ENCODE data around the gene DUOXA2. TPM values are rescaled to one million over a fixed set of nuclear protein-coding genes. Genes with fewer than 3 reads are reported as not detected.

The DUOXA2 gene
- total RNA-seq, 1 donor from 2014 or later = not detected

DNA sequence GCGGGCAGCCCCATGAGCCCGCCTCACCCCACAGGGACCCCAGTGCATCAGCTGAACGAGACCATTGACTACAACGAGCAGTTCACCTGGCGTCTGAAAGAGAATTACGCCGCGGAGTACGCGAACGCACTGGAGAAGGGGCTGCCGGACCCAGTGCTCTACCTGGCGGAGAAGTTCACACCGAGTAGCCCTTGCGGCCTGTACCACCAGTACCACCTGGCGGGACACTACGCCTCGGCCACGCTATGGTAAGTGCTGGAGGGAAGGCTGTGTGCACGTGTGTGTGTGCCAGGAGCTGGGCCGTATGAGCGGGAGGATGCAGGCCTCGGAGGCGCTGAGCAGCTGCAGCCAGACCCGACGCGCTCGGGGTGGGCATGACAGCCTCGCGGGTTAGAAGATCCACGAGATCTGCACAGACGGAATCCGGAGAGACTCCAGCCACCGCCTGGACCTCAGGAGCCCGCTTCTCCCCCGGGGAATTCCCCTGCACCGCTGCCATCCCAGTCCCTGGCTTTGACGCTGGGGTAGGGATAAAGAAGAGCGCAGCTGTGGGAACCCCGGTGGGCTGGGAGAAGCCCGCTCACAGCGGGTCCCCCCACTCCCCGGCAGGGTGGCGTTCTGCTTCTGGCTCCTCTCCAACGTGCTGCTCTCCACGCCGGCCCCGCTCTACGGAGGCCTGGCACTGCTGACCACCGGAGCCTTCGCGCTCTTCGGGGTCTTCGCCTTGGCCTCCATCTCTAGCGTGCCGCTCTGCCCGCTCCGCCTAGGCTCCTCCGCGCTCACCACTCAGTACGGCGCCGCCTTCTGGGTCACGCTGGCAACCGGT lies 2.6 kb downstream of the DUOXA2 start:
- intact Hi-C loops (cut with micrococcal nuclease) = no loop called here

DNA sequence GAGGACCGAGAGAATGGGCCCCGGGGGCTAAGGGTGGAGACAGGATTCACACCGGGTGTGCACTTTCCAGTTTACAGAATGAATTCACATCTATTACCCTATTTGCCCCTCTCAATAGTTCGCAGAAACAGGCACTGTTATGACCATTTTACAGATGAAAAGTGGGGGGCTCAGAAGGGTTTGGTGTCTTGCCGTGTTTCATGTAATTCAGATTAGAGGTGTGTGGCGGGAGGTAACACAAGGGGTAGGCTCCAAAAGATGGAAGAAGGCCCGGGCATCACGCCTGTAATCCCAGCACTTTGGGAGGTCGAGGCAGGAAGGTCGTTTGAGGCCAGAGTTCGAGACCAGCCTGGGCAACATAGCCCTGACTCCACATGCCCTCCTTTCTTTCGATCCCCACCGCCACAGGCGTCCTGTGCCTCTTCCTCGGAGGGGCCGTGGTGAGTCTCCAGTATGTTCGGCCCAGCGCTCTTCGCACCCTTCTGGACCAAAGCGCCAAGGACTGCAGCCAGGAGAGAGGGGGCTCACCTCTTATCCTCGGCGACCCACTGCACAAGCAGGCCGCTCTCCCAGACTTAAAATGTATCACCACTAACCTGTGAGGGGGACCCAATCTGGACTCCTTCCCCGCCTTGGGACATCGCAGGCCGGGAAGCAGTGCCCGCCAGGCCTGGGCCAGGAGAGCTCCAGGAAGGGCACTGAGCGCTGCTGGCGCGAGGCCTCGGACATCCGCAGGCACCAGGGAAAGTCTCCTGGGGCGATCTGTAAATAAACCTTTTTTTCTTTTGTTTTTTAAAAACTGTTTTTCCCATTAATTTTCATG lies 3.4 kb downstream of the DUOXA2 start:
- intact Hi-C loops (cut with micrococcal nuclease) = no loop called here

DNA sequence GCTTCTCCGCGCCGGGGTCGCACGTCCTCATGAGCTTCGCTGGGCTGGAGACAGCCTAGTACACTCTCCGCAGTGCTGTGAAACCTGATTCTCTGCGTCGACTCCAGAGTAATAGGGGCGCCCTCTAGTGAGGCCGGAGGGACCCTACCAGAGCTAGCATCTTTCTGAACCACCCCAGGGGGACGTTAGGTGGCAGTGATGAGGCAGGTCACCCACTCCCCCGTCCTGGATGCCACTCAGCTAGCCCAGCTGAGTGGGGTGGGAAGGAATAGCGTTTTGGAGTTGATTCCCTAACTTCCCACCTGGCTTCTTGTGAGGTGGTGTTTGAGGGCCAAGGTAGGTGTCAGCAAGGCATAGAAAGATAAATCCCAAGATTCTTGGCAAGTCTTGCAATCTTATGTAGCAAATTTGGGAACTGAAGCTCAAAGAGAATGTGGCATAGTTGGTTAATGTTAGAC lies 4.0 kb downstream of the DUOXA2 start:
- intact Hi-C loops (cut with micrococcal nuclease) = no loop called here

DNA sequence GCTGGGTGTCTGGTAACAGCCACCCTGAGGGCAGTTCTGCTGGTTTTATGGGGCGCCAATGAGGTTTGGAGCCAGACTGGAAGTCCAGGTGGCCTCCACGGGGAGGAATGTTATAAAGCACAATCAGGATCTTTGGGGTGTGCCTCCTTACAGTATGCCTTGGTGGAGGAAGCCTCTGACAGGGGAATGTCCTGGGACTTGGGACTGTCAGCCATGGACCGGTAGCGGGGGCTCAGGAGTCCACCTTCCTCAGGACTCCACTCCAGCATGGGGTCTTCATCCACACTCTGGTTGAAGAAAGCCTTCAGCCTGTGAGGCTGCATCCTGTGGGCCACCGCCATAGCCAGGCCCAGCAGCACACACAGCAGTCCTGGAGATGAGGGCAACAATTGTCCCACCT lies 4.9 kb downstream of the DUOXA2 start:
- intact Hi-C loops (cut with micrococcal nuclease) = no loop called here

DNA sequence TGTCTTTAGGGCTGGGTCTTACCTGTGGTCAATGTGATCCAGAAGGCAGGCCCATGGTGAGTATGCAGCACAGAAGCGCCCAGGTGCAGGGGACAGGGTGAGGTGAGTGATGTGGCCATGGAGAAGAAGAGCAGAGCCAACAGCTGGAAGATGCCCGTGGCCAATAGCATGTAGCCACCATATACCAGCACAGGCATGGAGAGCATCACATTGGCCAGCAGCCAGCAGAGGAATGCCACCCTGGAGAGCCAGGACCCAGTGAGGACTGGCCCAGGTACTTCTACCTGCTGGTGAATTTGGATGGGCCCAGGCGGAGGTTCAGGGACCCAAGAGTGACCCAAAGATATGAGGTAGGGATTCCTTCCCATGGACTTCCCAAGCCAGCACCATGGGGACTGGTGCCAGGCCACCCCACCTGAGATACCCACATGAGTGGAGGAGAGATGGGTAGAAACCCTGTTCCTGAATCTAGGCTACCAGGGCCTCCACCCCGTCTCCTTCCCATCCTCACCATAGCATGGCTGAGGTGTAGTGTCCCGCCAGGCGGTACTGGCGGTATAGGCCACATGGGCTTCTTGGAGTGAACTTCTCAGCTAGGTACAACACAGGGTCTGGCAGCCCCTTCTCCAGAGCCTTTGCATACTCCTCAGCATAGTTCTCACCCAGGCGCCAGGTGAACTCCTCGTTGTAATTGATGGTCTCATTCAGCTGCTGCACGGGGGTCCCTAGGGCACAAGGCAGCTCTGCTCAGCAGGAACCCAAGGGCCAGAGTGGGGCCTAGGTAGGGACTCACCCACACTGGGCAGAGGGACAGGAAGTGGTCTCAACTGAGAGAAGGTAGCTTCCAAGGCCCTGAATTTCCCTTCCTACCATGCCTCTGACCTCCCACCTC lies 6.2 kb downstream of the DUOXA2 start:
- intact Hi-C loops (cut with micrococcal nuclease) = loop anchor here (10.0 kb wide), 1 partner anchor 274 kb away; no protein-coding TSS in a partner anchor

DNA sequence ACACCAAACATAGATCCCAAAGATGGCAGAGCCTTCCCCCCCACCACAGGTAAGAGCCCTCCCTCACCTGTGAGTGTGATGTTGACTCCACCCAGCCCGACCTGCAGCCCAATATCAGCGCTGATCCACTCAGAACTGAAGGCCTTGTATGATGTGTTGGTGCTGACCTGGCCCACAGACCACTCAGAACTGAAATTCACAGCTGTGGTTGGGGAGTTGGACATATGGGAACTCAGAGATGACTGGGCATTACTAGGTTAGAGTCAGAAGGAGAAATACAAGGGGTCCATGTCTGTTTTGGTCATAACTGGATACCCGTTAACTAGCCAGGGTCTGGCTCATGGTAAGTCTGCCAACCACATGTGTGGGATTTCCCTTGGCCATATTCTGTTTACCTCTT lies 6.9 kb downstream of the DUOXA2 start:
- intact Hi-C loops (cut with micrococcal nuclease) = loop anchor here (10.0 kb wide), 1 partner anchor 274 kb away; no protein-coding TSS in a partner anchor

DNA sequence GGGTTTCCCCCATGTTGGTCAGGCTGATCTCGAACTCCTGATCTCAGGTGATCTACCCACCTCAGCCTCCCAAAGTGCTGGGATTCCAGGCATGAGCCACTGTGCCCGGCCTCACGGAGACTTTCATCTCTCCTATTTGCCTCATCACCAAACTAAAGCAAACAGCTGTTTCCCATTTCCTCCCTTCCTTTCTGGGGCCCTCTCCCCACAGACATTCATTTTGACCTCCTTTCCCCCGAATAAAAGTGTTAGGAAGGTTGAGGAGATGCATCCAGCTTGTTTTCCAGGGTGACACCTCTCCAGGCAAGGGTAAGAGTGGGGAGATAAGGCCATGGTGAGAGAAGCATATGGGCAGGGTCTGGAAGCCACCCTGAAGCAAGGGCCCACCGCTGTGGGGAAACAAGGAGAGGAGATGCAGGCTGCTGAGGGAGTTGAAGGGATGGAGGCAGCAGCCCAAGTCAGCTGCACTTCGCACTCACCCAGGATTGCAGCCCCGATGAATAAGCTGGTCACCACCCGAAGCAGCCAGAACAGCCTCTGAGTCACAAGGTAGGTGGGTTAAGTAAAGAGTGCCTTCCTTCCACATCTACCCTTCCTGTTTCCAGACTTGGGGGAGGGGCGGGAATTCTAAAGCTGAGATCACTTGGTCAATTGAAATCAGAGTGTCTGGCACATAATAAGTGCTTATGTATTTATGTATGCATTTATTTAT lies 7.7 kb downstream of the DUOXA2 start:
- intact Hi-C loops (cut with micrococcal nuclease) = loop anchor here (10.0 kb wide), 1 partner anchor 273 kb away; no protein-coding TSS in a partner anchor

DNA sequence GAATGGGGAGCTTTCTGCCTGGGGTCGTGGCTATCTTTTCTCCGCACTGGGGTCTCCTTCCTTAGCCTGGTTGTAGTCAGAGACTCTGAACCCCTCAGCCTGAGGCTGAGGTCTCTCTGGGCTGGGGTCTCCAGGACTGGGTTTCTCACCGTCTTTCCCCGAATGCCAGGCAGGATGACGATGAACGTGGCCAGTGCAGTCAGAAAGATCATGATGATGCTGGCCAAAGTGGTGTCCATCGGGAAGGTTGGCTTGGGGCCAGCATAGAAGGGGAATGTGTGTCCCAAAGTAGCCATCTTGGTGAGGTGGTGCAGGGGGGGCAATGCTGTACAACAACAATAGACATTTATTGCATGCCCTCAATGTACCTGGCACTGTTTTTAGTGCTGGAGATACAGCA lies 8.6 kb downstream of the DUOXA2 start:
- intact Hi-C loops (cut with micrococcal nuclease) = loop anchor here (10.0 kb wide), 1 partner anchor 272 kb away; no protein-coding TSS in a partner anchor

DNA sequence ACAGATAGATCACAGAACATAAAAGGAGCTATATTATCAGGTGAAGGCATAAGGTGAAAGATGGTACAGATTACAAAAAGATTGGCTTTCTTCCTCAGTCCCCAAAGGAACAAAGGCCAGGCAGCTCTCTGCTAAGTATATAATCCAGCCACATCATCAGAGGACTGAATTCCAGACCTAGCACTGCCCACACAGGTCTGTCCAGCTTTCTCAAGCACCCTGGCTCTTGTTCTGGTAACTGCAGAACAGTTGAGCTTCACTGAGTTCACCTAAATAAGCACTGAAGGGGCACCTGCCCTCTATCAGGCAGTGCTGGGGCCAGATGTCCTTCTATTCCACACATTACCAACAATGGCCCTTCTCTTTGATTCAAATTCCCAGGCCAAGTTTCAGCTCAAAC lies 9.3 kb downstream of the DUOXA2 start:
- intact Hi-C loops (cut with micrococcal nuclease) = loop anchor here (10.0 kb wide), 1 partner anchor 271 kb away; no protein-coding TSS in a partner anchor

DNA sequence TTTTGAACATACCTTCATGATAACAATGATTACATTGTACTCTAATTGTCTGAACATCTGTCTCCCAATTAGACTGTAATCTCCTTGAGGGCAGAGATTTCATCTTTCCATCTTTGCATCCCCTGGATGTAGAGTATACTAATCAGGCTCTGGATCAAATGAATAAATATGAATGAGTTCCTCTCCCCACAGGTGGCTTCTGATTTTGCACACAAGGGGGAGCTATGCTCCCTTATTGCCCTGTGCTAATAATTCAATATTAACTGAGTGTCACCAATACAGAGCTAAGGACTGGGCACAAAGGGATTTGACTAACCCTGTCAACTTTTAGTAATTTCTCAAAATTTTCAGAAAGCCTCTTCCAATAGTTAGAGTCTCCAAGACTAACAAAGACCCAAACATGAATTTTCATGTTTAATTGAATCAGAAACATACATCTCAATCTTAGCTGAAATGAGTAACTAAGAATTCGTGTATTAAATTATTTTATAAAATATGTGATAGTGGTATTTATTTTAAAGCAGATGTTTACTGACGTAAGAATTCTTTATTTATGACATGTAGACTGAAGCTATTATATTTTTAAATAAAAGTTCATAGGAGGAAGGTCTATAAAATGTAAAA lies 12.5 kb downstream of the DUOXA2 start:
- intact Hi-C loops (cut with micrococcal nuclease) = loop anchor here (10.0 kb wide), 1 partner anchor 268 kb away; no protein-coding TSS in a partner anchor

DNA sequence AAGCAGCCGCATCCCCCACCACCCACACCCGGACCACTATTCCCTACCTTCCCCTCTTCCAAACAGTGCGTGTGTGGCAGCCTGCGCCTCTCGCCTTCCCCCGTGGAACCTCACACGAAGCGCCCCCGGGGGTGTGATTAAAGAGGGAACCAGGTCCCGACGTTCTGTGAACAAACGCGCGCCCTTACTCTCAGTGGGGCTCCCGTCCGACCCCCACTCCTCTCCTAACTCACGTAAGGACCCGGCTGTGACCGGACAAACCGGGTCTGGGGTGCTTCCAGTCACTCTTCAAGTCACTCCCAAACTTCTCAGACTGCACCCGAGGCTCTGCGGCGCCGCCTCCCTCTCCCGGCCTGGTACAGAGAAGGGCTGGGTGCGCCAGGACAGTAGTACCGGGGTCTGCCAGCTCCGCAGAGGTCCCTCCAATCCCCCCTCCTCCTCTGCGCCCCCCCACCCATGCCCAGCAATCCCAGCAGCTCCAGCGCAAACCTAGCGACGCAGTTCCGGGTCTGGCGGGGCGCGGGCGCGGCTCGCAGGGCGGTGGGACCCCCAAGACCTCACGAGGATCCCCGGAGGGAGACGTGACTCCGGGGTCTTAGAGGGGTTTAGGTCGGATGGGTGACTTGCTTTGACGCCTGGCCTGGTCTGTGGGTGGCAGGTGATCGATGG lies 15.0 kb downstream of the DUOXA2 start:
- intact Hi-C loops (cut with micrococcal nuclease) = loop anchor here (10.0 kb wide), 1 partner anchor 266 kb away; no protein-coding TSS in a partner anchor

DNA sequence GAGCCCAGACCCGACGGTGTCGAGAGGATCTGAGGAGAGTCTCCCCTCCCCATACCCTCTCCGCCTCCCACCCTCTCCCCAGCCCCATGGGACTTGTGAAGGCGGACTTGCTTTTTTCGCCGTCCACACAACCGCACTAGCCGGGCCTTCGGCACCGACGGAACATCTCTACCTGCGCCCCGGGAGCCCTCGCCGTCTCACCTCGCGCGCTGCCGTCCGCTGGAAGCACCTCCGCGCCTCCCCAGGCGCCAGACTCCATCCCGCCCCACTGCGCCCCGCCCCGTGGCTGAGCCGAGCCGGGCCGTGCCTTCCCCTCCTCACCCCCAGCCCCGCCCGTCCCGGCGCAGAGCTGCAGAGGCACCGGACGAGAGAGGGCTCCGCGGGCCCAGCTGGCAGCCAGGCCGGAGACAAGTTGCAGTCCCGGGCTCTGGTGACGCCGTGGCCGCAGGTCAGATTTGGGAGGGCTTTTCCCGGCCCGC lies 15.6 kb downstream of the DUOXA2 start, which contains the start of the genes DUOX1 and DUOXA1:
Gene DUOX1 (plus strand): TSS at position 344 of the 479 bp plus-strand sequence. CDS start 1,973 bp downstream, outside the sequence.
Gene DUOXA1 (minus strand): TSS at position 229 of the 479 bp plus-strand sequence. CDS start 6,865 bp downstream, outside the sequence.
- intact Hi-C loops (cut with micrococcal nuclease) = loop anchor here (10.0 kb wide), 1 partner anchor 265 kb away; no protein-coding TSS in a partner anchor

DNA sequence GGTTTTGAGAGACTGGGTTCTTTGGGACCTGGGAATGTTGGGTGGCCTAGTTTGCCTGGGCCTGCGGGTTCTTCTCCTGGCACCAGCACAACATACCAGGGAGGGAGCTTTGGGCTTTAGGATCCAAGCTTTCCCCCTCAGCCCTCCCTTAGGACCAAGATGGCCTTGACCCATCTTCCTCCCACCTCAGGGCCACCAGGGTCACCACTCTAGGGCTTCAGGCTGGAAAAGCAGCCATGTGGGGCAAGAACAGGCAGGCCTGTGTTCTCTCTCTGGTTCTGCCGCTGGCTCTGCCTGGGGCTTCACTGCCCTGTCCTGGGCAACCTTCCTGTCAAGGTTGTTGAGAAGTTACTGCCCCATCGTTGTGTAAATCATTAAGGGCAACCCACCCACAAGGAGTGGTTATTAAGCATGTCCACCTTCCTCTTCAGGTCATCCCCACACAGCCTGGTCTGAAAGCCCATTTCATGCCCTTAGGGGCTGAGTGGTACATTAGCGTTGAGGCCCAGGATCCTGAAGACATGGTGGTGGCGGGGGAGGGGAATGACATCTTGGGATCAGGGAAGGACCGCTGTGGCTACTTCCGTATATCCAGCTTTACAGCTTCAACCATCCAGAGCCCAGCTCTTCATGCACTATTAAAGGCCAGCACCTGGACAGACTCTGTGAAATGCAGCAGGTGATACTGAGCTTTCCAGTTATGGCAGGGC lies 16.3 kb downstream of the DUOXA2 start:
- intact Hi-C loops (cut with micrococcal nuclease) = no loop called here

DNA sequence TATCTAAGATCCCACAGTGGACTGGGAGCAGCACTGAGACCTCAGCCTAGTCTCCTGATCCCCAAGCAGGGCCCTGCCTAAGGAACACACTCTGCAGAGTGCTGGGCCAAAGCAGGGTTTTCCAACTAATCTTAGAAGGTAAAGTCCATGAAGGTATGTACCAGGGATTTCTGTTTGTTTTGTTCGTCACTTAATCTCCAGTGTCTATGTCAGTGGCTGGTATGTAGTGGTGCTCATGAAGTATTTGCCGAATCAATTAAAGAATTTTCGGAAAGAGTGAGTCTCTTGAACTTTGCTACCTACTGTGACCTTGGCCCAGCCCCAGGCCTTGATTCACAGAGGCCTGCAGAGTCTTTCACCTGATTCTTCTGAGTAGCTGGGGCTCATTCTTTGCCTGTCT lies 17.4 kb downstream of the DUOXA2 start:
- intact Hi-C loops (cut with micrococcal nuclease) = no loop called here

DNA sequence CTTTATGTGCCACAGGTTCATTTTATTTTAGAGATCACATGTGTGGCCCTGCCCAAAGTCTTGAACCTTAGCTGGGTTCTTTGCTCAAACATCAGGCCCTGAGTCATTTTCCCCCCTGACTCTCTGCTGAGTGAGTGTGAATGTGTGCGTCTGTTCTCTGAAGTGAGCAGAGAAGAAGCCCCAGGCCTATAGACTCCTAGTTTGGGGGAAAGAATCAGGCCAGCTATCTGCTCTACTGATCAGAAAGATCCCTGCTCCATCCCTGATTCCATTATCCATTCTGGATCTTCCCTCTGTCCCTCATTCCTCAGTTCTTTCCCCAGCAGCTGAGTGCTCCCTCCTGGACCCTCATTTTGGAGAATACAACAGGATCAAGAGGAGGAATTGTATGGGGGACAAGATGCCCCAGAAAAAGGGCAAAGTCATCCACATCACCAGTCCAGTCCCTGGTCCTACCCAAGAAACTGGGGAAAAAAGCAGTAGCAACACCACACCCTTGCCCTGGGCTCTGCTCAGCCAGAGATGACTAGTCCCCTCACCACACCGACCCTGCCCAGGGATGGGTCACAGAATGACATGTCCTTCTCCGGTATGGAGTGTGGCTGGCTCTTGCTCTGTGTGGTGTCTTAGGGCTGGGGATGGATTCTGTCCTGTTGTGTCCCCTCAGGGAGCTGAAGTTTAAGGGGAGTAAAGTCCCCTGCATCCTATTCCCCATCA lies 18.9 kb downstream of the DUOXA2 start:
- intact Hi-C loops (cut with micrococcal nuclease) = no loop called here

DNA sequence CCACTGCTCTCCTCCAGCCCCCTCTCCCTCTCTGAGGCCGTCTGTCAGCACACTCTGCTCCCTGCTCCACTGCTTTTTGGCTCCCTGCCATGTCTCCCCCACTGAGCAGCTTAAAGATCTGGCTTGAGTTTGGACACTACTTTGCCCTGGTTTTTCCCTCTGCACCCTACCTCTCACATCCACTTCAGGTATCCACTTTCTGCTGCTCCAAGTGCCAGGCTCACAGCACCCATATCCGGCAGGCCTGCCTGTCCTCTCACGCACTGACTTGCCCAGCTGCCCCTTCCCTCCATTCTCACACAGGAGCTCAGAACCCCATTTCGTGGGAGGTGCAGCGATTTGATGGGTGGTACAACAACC lies 19.4 kb downstream of the DUOXA2 start:
- intact Hi-C loops (cut with micrococcal nuclease) = no loop called here

DNA sequence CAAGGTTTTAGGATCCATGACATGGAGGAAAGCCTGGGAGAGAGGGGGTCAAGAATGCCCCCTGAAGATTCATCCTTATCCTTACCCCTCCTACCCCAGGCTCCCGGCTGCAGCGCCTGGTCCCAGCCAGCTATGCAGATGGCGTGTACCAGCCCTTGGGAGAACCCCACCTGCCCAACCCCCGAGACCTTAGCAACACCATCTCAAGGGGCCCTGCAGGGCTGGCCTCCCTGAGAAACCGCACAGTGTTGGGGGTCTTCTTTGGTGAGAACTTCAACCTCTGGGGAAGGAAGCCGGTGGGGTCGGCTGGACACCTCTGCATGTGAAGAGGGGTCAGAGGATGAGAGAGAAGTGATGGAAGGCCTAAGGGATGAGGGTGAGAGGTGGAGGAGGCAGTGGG lies 19.9 kb downstream of the DUOXA2 start:
- intact Hi-C loops (cut with micrococcal nuclease) = no loop called here
